Measurements from ENCODE around the gene CIAO2A. TPM values are rescaled to one million over a fixed set of nuclear protein-coding genes. Genes with fewer than 3 reads are reported as not detected.

CIAO2A gene, protein sequence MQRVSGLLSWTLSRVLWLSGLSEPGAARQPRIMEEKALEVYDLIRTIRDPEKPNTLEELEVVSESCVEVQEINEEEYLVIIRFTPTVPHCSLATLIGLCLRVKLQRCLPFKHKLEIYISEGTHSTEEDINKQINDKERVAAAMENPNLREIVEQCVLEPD
- 96.1 TPM for polyA plus RNA-seq (2013, experiment 1 of 4)
- 90.8 TPM for polyA plus RNA-seq (2013, experiment 2 of 4)
- 98.4 TPM for polyA plus RNA-seq (2013, experiment 3 of 4)
- 102 TPM for polyA plus RNA-seq (2013, experiment 4 of 4)

DNA sequence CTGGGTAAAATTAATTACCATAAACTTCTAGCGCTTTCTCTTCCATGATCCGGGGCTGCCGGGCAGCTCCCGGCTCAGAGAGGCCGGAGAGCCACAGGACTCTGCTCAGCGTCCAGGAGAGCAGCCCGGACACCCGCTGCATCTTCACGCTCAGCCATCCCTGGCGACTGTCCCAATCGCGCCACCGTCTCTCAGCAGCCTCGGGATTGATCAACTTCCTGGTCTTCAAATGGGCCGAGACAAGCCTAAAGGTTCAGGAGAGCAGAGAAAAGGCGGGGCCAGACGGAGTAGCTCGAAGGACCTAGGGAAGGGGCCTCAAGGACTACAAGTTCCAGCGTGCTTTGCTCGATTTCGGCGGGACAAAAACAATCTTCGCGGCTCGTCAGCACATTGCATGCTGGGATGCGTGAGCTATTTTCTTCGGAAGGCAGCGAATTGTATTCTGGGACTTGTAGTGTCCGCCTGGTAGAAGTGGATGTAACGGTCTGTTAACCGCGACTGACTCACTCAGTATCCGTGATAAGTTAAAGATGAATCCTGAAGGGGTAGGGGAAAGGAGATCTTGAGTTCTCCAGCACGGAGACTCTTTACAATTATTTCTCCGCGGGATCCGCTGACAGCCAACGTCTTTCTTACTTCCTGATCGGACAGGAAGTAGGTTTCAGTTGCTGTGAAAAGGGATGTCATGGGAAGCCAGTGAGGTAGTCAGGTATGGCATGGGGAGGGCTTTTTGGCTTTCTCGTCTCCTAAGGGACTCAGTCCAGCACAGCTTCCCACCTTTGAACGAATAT is at the start of gene CIAO2A:
Gene CIAO2A, minus strand, starts transcription at position 212 of the 791 bp plus-strand sequence. Its CDS starts 70 bp downstream, at position 142.
- peak within 1 kb of the TSS; percentile 95 for H3K4me3 ChIP-seq (ENCODE audit: insufficient read depth, low read depth, low read length)

GRCh38 chr15:64143276-64143675 is 49.6 kb upstream of the CIAO2A start:
- H3K4me3 ChIP-seq (ENCODE audit: insufficient read depth, low read depth, low read length) = no peak overlapping the region
- no peak overlapping the region for H3K27ac ChIP-seq (ENCODE audit: insufficient read depth, low read depth, low read length, poor library complexity, severe bottlenecking)
- WGBS, 2 experiments = 92 to 94% methylated on average over 6 of the region's 6 CpGs
- peaks cover 5% of the 10 kb centered on the region for H3K36me3 ChIP-seq (ENCODE audit: control insufficient read depth, insufficient read depth, low read length)
- no peaks in the 10 kb centered on the region for H3K9me3 ChIP-seq (ENCODE audit: control insufficient read depth, low read length)
- H3K27me3 ChIP-seq (ENCODE audit: control insufficient read depth, insufficient read depth, low read length, poor library complexity, severe bottlenecking) = no peaks in the 10 kb centered on the region
- no peaks in the 10 kb centered on the region for H3K4me1 ChIP-seq (ENCODE audit: control insufficient read depth, insufficient read depth, low read length)

More for the DNA sequence above, at the start of gene CIAO2A:
- H3K27me3 ChIP-seq (ENCODE audit: control insufficient read depth, insufficient read depth, low read length, poor library complexity, severe bottlenecking) = no peaks in the 10 kb centered on the region
- no peaks in the 10 kb centered on the region for H3K9me3 ChIP-seq (ENCODE audit: control insufficient read depth, low read length)
- 0 to 1% methylated on average over 41 of the region's 41 CpGs for WGBS, 2 experiments
- no peaks in the 10 kb centered on the region for H3K36me3 ChIP-seq (ENCODE audit: control insufficient read depth, insufficient read depth, low read length)
- H3K4me1 ChIP-seq (ENCODE audit: control insufficient read depth, insufficient read depth, low read length) = peaks cover 13% of the 10 kb centered on the region
- peak within 1 kb of the TSS; percentile 76 for H3K27ac ChIP-seq (ENCODE audit: insufficient read depth, low read depth, low read length, poor library complexity, severe bottlenecking)

GRCh38 chr15:64141798-64142512 is 48.3 kb upstream of the CIAO2A start:
- no peak overlapping the region for H3K4me3 ChIP-seq (ENCODE audit: insufficient read depth, low read depth, low read length)
- no peaks in the 10 kb centered on the region for H3K9me3 ChIP-seq (ENCODE audit: control insufficient read depth, low read length)
- no peak overlapping the region for H3K27ac ChIP-seq (ENCODE audit: insufficient read depth, low read depth, low read length, poor library complexity, severe bottlenecking)
- H3K36me3 ChIP-seq (ENCODE audit: control insufficient read depth, insufficient read depth, low read length) = peaks cover 16% of the 10 kb centered on the region
- no peaks in the 10 kb centered on the region for H3K27me3 ChIP-seq (ENCODE audit: control insufficient read depth, insufficient read depth, low read length, poor library complexity, severe bottlenecking)
- no peaks in the 10 kb centered on the region for H3K4me1 ChIP-seq (ENCODE audit: control insufficient read depth, insufficient read depth, low read length)
- 96% methylated on average over 8 of the region's 8 CpGs for WGBS, 2 experiments

GRCh38 chr15:64138331-64138941 is 44.8 kb upstream of the CIAO2A start:
- Histone ChIP-seq H3K9me3 (ENCODE audit: control insufficient read depth, low read length) (no peaks in the 10 kb centered on the region), H3K4me3 (ENCODE audit: insufficient read depth, low read depth, low read length) (no peak overlapping the region), H3K27me3 (ENCODE audit: control insufficient read depth, insufficient read depth, low read length, poor library complexity, severe bottlenecking) (no peaks in the 10 kb centered on the region), H3K4me1 (ENCODE audit: control insufficient read depth, insufficient read depth, low read length) (no peaks in the 10 kb centered on the region), H3K27ac (ENCODE audit: insufficient read depth, low read depth, low read length, poor library complexity, severe bottlenecking) (no peak overlapping the region), H3K36me3 (ENCODE audit: control insufficient read depth, insufficient read depth, low read length) (peaks cover 27% of the 10 kb centered on the region)
- 92 to 93% methylated on average over 4 of the region's 4 CpGs for WGBS, 2 experiments

- no peaks in the 10 kb centered on the region for H3K9me3 ChIP-seq (ENCODE audit: control insufficient read depth, low read length)
- no peaks in the 10 kb centered on the region for H3K4me1 ChIP-seq (ENCODE audit: control insufficient read depth, insufficient read depth, low read length)
- H3K27ac ChIP-seq (ENCODE audit: insufficient read depth, low read depth, low read length, poor library complexity, severe bottlenecking) = no peak overlapping the region
- no peak overlapping the region for H3K4me3 ChIP-seq (ENCODE audit: insufficient read depth, low read depth, low read length)
- H3K36me3 ChIP-seq (ENCODE audit: control insufficient read depth, insufficient read depth, low read length) = peaks cover 27% of the 10 kb centered on the region
- H3K27me3 ChIP-seq (ENCODE audit: control insufficient read depth, insufficient read depth, low read length, poor library complexity, severe bottlenecking) = no peaks in the 10 kb centered on the region
- WGBS, 2 experiments = 79 to 83% methylated on average over 8 of the region's 8 CpGs
These were observed 43.7 kb upstream of the CIAO2A start for GRCh38 chr15:64137226-64137833.

DNA sequence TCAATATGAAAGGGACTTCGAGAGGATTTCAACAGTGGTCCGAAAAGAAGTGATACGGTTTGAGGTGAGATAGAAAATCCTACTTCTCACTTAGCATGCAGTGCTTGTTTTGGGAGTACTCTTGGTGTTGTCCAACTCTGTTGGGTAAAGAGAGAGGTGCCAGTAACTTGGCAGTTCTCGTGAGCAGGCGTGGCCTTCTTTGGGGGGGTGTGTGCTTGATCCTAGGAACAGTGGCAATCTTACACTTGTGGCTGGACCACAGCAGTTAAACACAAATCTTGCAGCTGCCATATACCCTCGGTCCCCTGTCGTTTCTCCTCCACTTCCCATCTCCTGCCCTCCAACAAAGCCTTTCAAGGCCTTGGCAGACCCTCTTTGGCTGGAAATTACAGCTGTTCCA is 42.7 kb upstream of the CIAO2A start:
- H3K36me3 ChIP-seq (ENCODE audit: control insufficient read depth, insufficient read depth, low read length) = peaks cover 31% of the 10 kb centered on the region
- no peaks in the 10 kb centered on the region for H3K9me3 ChIP-seq (ENCODE audit: control insufficient read depth, low read length)
- WGBS, 2 experiments = 92 to 95% methylated on average over 7 of the region's 7 CpGs
- H3K27me3 ChIP-seq (ENCODE audit: control insufficient read depth, insufficient read depth, low read length, poor library complexity, severe bottlenecking) = no peaks in the 10 kb centered on the region
- no peak overlapping the region for H3K27ac ChIP-seq (ENCODE audit: insufficient read depth, low read depth, low read length, poor library complexity, severe bottlenecking)
- H3K4me3 ChIP-seq (ENCODE audit: insufficient read depth, low read depth, low read length) = no peak overlapping the region
- no peaks in the 10 kb centered on the region for H3K4me1 ChIP-seq (ENCODE audit: control insufficient read depth, insufficient read depth, low read length)

- Histone ChIP-seq H3K4me3 (ENCODE audit: insufficient read depth, low read depth, low read length) (no peak overlapping the region), H3K4me1 (ENCODE audit: control insufficient read depth, insufficient read depth, low read length) (no peaks in the 10 kb centered on the region), H3K36me3 (ENCODE audit: control insufficient read depth, insufficient read depth, low read length) (peaks cover 42% of the 10 kb centered on the region), H3K27ac (ENCODE audit: insufficient read depth, low read depth, low read length, poor library complexity, severe bottlenecking) (no peak overlapping the region), H3K9me3 (ENCODE audit: control insufficient read depth, low read length) (no peaks in the 10 kb centered on the region), H3K27me3 (ENCODE audit: control insufficient read depth, insufficient read depth, low read length, poor library complexity, severe bottlenecking) (no peaks in the 10 kb centered on the region)
- WGBS, 2 experiments = 96 to 97% methylated on average over 9 of the region's 9 CpGs
These were observed 40.7 kb upstream of the CIAO2A start for GRCh38 chr15:64134345-64134829.

DNA sequence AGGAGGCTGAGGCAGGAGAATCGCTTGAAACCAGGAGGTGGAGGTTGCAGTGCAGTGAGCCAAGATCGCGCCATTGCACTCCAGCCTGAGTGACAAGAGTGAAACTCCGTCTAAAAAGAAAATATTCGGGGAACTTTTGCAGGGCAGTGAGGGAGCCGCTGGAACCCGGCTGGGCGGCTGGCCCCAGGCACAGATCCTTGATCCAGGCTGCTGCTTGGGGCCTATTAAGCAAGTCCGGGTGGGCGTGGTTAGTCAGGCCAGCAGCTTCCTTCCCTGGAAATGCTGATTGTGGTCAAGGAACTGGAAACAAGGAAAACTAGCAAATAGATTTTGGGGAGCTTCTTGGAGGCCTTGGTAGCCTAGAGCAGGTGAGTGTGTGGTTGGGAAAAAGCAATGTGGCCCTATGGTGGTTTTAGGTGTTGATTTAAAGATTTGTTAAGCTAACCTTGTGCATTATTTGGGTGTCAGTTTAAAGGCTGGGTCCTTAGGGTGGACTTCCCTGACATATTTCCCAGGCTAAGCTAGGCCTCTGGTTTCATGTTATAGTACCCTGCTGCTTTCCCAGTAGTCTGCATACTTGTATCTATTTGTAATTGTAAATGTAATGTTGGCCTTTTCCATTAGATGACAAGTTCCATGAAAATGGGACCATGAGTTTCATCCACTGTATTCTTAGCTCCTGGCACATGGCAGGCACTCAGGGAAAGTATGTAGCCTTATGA is 40.1 kb upstream of the CIAO2A start:
- no peaks in the 10 kb centered on the region for H3K9me3 ChIP-seq (ENCODE audit: control insufficient read depth, low read length)

GRCh38 chr15:64132217-64132616 is 38.6 kb upstream of the CIAO2A start:
- H3K4me3 ChIP-seq (ENCODE audit: insufficient read depth, low read depth, low read length) = no peak overlapping the region
- H3K9me3 ChIP-seq (ENCODE audit: control insufficient read depth, low read length) = no peaks in the 10 kb centered on the region
- 92 to 93% methylated on average over 4 of the region's 4 CpGs for WGBS, 2 experiments
- H3K27me3 ChIP-seq (ENCODE audit: control insufficient read depth, insufficient read depth, low read length, poor library complexity, severe bottlenecking) = no peaks in the 10 kb centered on the region
- H3K4me1 ChIP-seq (ENCODE audit: control insufficient read depth, insufficient read depth, low read length) = no peaks in the 10 kb centered on the region
- H3K36me3 ChIP-seq (ENCODE audit: control insufficient read depth, insufficient read depth, low read length) = peaks cover 44% of the 10 kb centered on the region
- no peak overlapping the region for H3K27ac ChIP-seq (ENCODE audit: insufficient read depth, low read depth, low read length, poor library complexity, severe bottlenecking)

More for the DNA sequence above, 40.1 kb upstream of the CIAO2A start:
- Histone ChIP-seq H3K27me3 (ENCODE audit: control insufficient read depth, insufficient read depth, low read length, poor library complexity, severe bottlenecking) (no peaks in the 10 kb centered on the region), H3K4me1 (ENCODE audit: control insufficient read depth, insufficient read depth, low read length) (no peaks in the 10 kb centered on the region), H3K4me3 (ENCODE audit: insufficient read depth, low read depth, low read length) (no peak overlapping the region), H3K27ac (ENCODE audit: insufficient read depth, low read depth, low read length, poor library complexity, severe bottlenecking) (no peak overlapping the region), H3K36me3 (ENCODE audit: control insufficient read depth, insufficient read depth, low read length) (peaks cover 46% of the 10 kb centered on the region)
- WGBS, 2 experiments = 92 to 94% methylated on average over 10 of the region's 10 CpGs

All from ectodermal cell (in vitro differentiated cells).